PFSK-1 (cell line): ENCODE data around the gene AKAP10.

Experiments
- POLR2AphosphoS5 ChIP-seq: IDR thresholded peaks from 2 replicates; pipeline ENCODE4 v1.6.1; 2012; ENCODE audit warnings: low read depth, mild to moderate bottlenecking, control low read depth, low read length, moderate library complexity
- REST ChIP-seq, 2 experiments: IDR thresholded peaks; 2 replicates each; pipeline versions ENCODE4 v1.6.1 to v1.8.0; 2011 to 2012; ENCODE audit warnings: low read depth in 2 of 2, low read length in 2 of 2, control low read depth in 1 of 2, inconsistent platforms in 1 of 2, mild to moderate bottlenecking in 1 of 2, moderate library complexity in 1 of 2; ENCODE audit not compliant: insufficient read depth in 1 of 2
- SIN3A ChIP-seq: IDR thresholded peaks from 2 replicates; pipeline ENCODE4 v1.6.1; 2012; ENCODE audit warnings: mild to moderate bottlenecking, low read length, moderate library complexity, borderline replicate concordance; ENCODE audit not compliant: insufficient read depth
- TAF1 ChIP-seq: IDR thresholded peaks from 2 replicates; pipeline ENCODE4 v1.6.1; 2012; ENCODE audit warnings: low read length, control low read depth, borderline replicate concordance; ENCODE audit not compliant: insufficient read depth

- TF ChIP-seq POLR2AphosphoS5 (no peak), SIN3A (no peak), TAF1 (no peak), REST (IDR thresholded peaks at IDR 0.05; ENCODE audit: insufficient read depth in 1 of 2, low read depth in 2 of 2, low read length in 2 of 2) (no peak)
Measured at GRCh38 chr17:19868079-19868395, 109.6 kb downstream of the AKAP10 start.
